ENCODE measurements around the gene C9orf50.

Gene C9orf50

GRCh38 chr9:129587487-129588262 is 33.2 kb downstream of the C9orf50 start:
- no peak for DNase-seq

GRCh38 chr9:129586685-129587084 is 34.2 kb downstream of the C9orf50 start:
- peak; percentile 40 for DNase-seq

DNA sequence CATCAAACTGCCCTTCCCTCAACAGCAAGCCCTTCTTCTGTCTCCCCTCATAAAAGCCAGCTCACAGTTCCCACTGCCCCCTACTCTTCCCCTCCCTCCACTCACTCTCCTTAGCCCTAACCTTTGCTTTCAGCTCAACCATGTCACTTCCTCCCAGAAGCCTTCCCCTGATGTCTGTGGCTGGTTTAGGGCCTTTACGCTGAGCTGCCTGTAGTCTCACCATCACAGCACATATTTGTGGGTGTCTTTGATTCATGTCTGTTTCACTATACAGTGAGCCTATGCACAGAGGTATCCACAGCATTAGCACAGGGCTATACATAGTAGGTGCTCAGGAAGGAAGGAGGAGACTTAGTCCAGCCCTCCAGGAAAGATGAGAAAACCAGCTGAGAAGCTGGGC is 34.7 kb downstream of the C9orf50 start:
- DNase-seq = no peak

- DNase-seq = no peak
Observed at GRCh38 chr9:129585352-129585751, 35.5 kb downstream of the C9orf50 start.

DNA sequence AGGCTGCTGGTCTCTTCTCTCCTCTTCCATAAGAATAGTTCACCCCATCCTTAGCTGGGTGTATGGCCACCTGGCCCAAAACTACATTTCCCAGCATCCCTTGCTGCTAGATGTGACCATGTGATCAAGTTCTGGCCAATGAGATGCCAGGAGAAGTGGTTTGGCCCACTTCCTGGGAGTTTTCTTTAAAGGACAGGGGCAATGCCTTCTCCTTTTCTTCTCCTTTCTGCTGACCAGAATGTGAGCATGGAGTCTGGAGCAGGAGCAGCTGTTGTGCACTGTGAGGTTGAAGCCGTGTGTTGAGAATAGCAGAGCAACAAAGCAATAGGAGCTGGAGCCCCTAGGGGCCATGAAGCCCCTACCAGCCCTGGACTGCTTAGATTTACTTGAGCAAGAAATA is 36.8 kb downstream of the C9orf50 start:
- peak; percentile 71 for DNase-seq

- no peak for DNase-seq
Observed at GRCh38 chr9:129583308-129584038, 37.4 kb downstream of the C9orf50 start.

DNA sequence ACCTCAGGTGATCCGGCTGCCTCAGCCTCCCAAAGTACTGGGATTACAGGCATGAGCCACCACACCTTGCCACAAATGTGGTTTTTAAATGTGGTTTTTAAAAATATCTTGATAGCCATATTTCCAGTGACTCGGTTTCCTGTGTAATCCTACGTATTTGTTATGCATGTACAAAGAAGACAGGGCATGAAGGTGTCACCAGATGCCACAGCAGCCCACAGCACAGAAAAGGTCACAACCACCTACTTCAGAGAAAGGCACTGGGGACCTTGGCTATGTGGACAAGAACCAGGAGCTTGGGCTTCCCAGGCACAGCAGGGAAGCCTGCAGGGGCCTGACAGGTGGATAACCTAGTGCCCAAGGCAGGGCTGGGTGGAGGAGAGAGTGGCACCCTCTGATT is 38.0 kb downstream of the C9orf50 start:
- DNase-seq = no peak

DNA sequence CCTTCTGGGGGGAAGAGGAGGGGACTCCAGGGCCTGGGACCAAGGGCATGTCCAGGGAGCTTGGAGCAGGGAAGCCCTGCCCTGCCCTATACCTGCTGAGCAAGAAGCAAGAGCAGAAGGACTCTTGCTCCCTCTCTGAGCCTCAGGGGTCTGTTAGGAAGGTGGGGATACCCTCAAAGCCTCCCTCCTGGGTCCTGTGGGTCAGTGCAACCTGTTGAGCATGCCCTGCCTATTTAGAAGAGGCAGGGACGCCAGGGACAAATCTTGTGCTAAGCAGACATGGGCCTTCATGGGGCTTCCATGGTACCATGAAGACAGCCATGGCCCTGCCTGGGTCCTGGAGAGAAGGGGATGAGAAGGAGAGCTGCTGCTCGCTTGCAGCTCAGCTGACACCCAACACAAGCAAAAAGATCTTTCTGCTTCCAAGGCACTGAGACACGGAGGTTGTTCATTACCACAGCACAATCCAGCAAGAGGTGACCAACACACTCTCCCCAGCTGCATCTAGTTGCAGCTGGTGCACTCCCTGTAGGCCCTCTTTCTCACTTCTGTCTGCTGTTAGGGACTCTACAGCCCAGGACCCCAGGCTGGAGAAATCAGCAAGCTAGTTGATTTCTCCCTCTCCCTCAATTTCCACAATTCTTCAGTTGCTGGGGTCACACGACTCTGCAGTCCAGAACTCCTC is 39.3 kb downstream of the C9orf50 start:
- DNase-seq = no peak

DNA sequence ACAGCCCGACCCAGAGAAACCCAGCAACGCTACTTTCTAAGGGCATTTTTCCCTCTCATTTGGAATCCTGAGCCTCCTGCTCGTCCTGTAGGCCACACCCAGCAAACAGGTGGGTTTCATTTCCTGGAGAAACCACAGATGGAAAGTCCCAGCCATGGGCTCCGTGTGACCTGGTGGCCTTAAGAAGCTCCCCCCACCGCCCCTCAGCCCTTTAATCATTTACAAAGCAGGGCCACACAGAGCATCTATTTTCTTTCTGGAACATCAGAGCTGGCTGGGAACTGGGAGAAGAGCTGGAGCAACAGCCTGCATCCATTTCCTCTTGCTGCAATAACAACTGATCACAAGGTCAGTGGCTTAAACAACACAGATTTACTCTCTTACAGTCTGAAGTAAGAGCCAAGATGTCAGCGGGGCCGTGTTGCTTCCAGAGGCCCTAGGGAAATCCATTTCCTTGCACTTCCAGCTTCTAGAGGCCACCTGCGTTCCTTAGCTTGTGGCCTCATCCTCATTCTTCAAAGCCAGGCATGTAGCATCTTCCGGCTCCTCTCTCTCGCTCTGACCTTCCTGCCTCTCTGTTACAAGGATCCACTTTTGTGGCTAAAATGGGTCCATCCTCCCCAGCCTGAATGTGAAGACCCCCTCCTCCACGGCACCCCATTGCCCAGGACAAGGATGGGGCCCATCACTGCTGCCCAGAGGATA is 40.5 kb downstream of the C9orf50 start:
- DNase-seq = no peak

DNA sequence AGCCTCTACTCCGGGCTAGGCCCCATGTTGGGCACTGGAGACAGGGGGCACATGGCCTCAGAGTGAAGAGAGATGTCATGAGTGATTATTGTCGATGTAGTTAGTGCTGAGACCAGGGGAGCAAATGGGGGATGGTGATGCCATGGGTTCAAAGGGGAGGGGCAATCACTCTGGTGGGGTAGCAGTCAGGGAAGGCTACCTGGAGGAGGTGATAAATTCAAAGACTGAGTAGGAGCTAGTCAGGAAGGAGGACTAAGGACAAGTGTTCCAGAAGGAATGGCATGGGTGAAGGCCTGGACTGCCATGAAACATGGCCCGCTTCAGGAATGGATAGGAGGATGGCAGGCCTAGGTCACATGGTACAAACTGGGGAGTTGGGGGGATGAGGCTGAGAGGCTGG is 41.6 kb downstream of the C9orf50 start:
- no peak for DNase-seq

- no peak for DNase-seq
Observed at GRCh38 chr9:129576546-129577543, 44.1 kb downstream of the C9orf50 start.

GRCh38 chr9:129575818-129576217 is 45.1 kb downstream of the C9orf50 start:
- no peak for DNase-seq

GRCh38 chr9:129574911-129575585 is 45.9 kb downstream of the C9orf50 start:
- no peak for DNase-seq

DNA sequence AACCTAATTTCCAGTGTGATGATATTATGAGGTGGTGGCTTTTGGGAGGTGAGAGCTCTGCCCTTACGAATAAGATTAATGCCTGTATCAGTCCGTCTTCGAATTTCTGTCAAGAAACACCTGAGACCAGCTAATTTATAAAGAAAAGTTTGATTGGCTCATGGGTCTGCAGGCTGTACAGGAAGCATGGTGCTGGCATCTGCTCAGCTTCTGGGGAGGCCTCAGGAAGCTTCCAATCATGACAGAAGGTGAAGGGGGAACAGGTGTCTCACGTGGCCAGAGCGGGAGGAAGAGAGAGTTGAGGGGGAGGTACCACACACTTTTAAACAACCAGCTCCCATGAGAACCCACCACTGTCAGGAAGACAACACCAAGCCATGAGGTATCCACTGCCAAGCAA is 46.9 kb downstream of the C9orf50 start:
- DNase-seq = no peak

GRCh38 chr9:129572517-129572916 is 48.4 kb downstream of the C9orf50 start:
- DNase-seq = no peak

GRCh38 chr9:129572052-129572425 is 48.9 kb downstream of the C9orf50 start:
- no peak for DNase-seq

DNA sequence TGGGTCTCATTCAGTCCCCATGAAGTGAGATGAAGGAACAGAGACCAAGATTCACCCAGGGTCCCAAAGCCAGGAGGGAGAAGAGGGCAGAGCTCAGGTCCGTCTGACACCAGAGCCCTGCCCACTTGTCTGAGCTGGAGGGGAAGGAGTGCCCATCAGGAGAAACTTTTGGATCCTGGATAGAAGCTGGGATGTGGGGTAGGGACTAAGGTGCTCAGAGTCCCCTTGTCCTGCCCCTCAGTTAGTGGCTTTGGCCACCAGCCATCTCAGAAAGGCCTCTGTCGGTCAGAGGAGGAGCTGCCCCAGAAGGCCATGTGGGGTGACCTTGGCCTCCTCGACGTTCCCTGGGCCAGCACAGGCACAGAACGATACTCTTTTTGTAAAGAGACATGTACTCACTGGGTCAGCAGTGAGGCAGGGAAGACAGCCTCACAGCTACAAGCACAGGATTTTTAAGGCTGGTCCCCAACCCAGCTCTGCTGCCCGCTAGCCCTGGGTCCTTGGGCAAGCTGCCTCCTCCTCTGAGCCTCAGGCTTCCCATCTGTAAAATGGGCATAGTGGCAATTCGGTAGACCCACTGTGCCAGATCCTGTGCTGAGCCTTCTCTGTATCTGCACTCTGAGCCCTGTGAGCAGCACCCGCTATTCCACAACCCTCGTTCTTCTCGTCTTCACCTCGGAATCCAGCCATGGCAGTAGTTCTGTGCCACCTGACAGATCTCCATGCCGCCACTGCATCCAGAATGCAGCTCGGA is 49.4 kb downstream of the C9orf50 start:
- DNase-seq = no peak

- no peak for DNase-seq
Observed at GRCh38 chr9:129570450-129571297, 50.2 kb downstream of the C9orf50 start.

Measured in NCI-H2171 (cell line).